GM15510 (cell line): Measurements from ENCODE around the gene TOR4A.
A peak's percentile ranks its signal among the peaks of the same experiment; 100 is the strongest.

Source experiments
- POLR2A ChIP-seq: IDR thresholded peaks from 3 replicates; pipeline ENCODE4 v1.6.1; 2011; ENCODE audit warnings: borderline replicate concordance; ENCODE audit not compliant: insufficient read length; ENCODE audit errors: extremely low read depth

TOR4A gene

GRCh38 chr9:137277329-137278041 lies at the start of gene TOR4A:
Gene TOR4A (plus strand): TSS chr9:137277726. CDS start chr9:137278690, 964 bp downstream.
- peak; percentile 72 for TF ChIP-seq POLR2A

- no peak for TF ChIP-seq POLR2A
Observed at GRCh38 chr9:137227853-137228505, 49.5 kb upstream of the TOR4A start.

GRCh38 chr9:137228506-137228967 lies 49.0 kb upstream of the TOR4A start:
- no peak for TF ChIP-seq POLR2A

- TF ChIP-seq POLR2A = no peak
Observed at GRCh38 chr9:137228968-137229896, 48.3 kb upstream of the TOR4A start.

GRCh38 chr9:137229903-137230704 lies 47.4 kb upstream of the TOR4A start:
- TF ChIP-seq POLR2A = no peak

GRCh38 chr9:137230705-137231371 lies 46.7 kb upstream of the TOR4A start, which contains the start of gene SLC34A3:
Gene SLC34A3 (plus strand): TSS chr9:137230901. CDS start chr9:137231703, 802 bp downstream.
- no peak for TF ChIP-seq POLR2A

- TF ChIP-seq POLR2A = no peak
Observed at GRCh38 chr9:137231372-137232039, 46.0 kb upstream of the TOR4A start.

- TF ChIP-seq POLR2A = no peak
Observed at GRCh38 chr9:137232101-137232500, 45.4 kb upstream of the TOR4A start.

GRCh38 chr9:137232510-137232909 lies 45.0 kb upstream of the TOR4A start:
- no peak for TF ChIP-seq POLR2A

- TF ChIP-seq POLR2A = no peak
Observed at GRCh38 chr9:137233143-137233980, 44.2 kb upstream of the TOR4A start.

GRCh38 chr9:137234055-137234697 lies 43.4 kb upstream of the TOR4A start:
- no peak for TF ChIP-seq POLR2A
